Stimulated activated CD8-positive, alpha-beta memory T cell treated with anti-CD3 and anti-CD28 coated beads, Interleukin-2, amount 100 ng/mL, for 48 hours (primary cell): ENCODE data around the gene ENGASE.

ENCODE experiments used
- DNase-seq, 2 donors: peaks; one replicate each; pipeline ENCODE4 v3.0.0-alpha.2; 2020; ENCODE audit warnings: low read depth in 2 of 2

The ENGASE gene

DNA sequence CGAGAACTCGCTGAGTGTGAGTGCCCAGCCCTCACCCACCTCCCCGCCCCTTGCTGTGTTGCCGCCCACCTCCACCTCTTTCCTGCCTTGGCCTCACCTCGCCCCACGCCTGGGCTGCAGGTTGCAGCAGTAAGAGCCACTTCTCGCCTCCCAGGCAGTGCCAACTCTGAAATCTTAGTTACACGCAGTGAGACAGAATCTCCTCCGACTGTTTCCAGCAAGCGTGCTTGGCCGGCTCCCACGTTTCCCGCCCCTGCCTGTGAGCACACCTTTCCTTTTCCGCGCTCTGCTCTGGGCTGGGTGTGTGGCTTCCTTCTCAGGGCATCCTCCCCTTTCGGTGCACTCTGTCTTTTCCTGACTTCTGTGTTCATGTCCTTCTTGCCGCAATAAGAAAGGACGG is 5.7 kb downstream of the ENGASE start:
- no peak for DNase-seq

DNA sequence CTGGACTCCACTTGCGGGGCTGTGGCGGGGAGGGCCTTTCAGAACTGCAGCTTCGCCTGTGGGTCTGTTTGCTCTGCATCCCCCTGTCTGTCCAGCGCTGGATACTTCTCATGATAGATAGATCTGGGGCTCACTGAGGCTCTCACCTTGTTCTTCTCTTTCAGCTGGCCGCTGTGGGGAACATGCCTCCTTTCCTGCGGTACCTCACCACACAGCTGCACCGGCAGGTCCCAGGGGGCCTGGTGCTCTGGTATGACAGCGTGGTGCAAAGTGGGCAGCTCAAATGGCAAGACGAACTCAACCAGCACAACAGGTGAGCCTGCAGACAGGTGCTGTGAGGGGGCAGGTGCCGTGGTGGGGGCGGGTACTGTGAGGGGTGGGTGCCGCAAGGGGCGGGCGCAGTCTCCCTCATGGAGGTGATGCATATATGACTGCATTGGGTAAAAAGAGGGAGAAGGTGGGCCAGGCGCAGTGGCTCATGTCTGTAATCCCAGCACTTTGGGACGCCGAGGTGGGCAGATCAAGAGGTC is 6.2 kb downstream of the ENGASE start:
- DNase-seq = no peak

DNA sequence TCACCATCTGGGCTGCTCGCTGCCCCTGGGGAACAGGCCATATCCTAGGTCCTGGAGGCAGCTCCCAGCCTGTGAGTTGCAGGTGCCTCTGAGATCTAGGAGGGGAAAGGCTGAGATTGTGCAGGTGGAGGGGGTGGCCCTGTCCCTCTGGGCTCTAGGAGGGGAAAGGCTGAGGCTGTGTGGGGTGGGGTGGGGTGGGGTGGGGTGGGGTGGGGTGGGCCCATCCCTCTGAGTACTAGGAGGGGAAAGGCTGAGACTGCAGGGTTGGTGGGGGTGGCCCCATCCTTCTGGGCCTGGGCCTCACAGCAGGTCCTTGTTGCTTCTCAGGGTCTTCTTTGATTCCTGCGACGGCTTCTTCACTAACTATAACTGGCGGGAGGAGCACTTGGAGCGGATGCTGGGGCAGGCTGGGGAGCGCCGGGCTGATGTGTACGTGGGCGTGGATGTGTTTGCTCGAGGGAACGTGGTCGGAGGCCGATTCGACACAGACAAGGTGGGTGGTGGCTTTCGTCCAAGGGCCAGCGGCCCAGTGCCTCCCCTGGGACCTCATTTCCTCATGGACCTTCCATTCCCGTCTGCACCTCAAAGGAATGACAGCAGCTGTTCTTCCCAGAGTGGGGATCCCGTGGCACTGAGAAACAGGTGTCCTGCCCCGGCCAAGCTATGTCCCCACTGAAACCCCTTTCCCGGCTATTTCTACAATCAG is 7.1 kb downstream of the ENGASE start:
- DNase-seq = no peak

- peak; percentile 25 to 39 for DNase-seq
These were observed 7.9 kb downstream of the ENGASE start for GRCh38 chr17:79082311-79083190.

DNA sequence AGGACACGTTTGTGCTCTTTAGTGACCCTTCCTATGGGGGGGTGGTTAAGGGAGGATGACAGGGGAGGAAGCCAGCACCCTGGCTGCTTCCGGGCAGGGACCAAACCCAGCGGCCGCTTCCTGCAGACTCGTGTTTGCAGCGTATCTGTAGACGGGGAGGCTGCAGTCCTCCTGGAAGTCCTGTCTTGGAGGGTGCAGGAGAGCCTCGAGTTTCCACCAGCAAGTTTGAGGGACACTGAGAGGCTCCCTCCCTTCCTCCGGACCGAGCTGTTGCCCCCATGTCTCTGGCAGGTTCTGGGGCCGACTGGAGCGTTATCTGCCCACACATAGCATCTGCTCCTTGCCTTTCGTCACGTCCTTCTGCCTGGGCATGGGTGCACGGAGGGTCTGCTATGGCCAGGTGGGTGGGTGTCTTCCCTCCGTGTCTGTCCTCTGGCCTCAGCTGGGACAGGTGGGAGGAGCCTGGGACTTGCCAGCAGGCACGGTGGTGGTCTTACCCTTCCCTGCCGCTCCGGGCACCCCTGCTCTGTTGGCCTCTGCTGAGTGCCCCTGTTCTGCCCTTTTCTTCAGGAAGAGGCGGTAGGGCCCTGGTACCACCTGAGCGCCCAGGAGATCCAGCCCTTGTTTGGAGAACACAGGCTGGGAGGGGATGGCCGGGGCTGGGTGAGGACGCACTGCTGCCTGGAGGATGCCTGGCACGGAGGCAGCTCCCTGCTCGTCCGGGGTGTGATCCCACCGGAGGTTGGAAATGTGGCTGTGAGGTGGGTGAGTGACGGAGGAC is 8.8 kb downstream of the ENGASE start:
- DNase-seq = no peak

- DNase-seq = no peak
These were observed 9.9 kb downstream of the ENGASE start for GRCh38 chr17:79084291-79085153.

DNA sequence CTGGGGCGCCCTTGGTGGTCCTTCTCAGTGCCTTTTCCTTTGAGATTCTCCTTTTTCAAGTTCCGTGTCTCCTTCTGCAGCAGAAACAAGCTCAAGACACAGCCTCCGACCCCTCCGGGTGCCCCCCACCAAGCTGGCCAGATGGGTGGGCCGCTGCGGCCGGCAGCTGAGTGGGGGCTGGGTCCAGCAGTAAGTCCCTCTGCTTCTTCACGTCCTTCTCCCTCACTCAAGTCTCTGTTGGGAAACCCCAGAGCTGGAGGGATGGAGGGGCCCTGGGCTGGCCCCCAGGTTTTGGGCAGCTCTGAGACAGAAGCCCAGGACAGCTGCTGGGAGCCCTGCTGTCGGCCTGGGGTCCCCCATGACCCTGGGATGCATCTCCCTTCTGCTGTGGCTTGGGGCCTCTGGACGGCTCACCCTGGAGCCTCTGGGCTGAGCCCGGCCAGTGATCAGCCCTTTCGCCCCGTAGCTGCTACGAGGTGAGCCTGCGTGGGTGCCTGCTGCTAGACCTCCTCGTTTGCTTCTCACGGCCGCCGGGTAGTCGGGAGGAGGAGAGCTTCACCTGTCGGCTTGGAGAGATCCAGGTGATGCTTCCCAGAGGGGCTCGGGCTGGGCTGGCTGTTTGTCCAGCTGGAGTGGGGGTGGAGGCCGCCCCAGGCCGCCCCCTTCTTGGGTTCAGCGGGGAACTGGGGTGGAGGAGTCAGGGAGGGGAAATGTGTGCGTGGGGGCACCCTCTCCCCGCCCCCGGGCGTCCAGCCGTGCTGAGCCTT is 10.7 kb downstream of the ENGASE start:
- no peak for DNase-seq

DNA sequence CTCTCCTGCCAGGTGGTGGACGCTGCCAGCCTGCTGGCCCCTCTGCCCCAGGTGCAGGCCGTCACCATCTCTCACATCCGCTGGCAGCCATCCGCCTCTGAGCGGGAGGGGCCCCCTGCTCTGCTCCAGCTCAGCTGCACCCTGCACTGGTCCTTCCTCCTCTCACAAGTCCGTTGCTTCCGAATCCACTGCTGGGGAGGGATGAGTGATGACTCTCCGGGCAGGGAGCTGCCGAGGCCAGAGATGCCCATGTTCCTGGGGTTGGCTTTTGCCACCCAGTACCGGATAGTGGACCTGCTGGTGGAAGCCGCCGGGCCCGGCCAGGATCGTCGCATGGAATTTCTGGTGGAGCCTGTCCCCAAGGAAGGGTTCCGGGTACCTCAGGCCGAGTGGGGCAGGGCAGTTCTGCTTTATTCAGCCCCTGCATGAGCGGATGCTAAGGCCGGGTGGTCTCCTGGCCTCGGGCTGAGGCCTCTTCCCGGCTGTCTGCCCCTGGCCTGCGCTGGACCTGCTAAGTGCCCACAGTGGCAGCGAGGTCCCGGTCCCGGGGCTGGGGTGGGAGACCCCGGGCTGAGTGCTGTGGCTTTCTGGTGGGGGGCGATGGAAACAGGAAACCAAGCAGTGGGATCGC is 11.4 kb downstream of the ENGASE start:
- DNase-seq = no peak

GRCh38 chr17:79086609-79087427 is 12.2 kb downstream of the ENGASE start:
- DNase-seq = no peak

- peak; percentile 34 to 63 for DNase-seq
These were observed 13.0 kb downstream of the ENGASE start for GRCh38 chr17:79087428-79088143.

DNA sequence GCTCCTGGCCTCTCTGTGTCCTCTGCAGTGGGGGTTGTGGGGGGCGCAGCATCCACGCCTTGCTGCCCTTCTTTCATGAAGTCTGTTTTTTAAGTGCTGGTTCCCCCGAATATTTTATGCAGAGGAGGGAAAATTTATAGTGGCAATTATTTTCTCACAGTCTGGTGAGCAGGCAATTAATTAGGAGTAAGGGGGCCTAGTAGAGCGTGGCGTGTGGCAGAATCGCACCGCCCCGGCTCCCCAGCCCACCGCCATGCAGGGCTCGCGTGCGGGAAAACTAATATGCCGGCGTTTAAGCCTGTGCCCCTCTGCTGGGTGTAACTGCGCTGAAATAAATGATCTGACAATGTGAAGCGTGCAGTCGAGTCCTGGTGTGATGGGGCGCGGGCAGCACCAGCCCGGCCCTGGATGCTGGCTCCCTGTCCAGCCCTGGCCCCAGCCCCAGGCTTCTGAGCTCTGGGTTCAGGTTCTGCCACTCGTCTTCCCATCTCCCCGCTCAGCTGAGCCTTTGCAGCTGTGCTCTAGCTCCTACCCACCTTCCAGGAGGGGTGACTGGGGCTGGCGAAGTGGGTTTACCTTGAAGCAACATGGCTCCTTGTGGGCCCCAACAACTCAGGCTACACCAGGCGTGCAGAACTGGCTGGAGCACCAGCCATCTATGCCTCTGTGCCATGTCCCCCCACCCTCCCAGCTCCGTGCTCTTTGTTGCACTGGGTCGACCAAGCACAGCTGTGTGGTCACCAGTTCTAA is 13.8 kb downstream of the ENGASE start:
- DNase-seq = no peak

- DNase-seq = no peak
These were observed 14.3 kb downstream of the ENGASE start for GRCh38 chr17:79088997-79089328.

DNA sequence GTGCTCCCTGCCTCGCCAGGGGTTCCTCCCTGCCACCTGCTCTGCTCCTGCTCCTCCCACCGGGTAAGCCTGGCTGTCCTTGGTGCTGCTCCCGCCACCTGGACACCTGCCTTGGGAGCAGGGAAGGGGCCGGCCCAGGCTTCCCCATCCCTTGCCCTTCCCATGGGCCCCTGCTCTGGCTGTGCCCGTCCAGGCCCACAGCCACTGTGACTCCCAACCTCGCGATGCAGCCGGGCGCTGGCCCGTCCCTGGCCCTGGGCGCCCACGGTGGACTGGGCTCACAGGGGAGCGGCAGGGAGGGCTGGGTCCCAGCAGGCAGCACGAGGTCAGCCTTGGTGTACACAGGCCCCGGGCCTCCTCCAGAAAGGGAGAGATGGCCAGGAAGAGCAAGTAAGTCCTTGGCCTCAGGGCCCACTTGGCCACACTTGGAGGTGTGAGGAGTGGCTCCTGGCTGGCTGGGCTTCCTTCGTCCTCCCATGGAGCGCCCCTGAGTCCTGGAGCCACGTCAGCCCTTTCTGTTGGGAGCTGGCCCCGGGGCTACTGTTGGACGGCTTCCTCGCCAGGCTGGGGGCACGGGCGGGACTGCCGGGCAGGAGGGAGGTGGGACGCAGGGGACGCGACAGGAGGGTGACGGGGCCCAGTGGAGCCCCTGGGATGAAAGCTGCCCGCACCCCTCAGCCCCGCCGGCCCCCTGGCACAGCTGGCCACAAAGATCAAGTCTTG is 15.3 kb downstream of the ENGASE start:
- no peak for DNase-seq

DNA sequence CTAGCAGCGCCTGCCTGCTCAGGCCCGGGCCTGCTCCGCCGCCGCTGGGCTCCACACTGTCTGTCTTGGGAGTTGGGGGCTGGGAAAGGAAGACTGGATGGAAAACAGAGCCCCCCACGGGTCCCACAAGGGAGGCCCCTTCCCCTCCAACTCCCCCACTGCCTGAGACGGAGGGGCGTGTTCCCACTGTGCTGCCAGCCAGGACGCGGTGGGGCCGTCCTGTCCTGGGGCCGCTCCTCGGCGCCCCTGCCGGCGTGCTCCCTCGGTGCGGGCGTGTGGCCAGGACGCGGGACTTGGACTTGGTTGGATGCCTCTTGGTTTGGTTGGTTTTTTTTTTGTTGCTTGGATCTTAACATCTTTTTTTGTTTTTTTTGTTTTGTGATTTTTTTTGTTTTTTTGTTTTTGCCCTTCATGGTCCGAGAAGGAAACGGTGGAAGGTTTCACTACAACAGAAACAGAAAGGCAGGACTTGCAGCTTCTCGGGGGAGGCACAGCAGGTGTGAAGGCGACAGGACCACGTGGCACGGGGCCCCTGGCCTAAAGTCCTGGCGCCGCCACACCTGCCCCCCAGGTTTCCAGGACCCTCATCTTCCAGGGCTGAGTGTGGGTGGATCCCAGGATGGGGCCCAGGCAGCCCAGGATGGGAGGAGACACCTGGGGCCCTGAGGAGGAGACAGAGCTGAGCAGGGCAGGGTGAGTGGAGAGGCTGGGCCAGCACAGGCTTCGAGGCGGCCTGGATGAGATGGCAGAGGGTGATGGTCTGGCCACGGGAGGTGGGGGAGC is 16.0 kb downstream of the ENGASE start:
- DNase-seq = no peak

DNA sequence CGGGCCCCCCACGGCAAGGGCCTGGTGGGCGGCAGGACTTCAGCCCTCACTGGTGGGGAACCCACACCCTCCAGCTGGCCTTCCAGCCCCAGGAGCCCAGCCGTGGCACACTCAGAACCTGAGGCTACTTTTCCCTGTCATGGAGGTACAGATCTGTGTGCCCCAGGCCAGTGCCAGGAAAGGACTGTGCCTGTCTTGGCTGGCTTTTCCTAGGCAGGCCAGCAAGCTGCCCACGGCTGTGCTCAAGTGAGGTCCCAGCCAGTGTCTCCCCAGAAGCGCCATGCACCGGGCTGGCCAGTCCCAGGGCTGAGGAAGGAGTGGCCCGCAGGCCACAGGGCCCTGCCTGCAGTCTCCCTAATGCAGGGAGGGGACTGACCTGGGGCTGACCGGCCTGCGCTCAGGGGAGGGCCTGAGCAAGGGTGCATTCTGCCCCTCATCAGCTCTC is 16.6 kb downstream of the ENGASE start:
- DNase-seq = no peak

DNA sequence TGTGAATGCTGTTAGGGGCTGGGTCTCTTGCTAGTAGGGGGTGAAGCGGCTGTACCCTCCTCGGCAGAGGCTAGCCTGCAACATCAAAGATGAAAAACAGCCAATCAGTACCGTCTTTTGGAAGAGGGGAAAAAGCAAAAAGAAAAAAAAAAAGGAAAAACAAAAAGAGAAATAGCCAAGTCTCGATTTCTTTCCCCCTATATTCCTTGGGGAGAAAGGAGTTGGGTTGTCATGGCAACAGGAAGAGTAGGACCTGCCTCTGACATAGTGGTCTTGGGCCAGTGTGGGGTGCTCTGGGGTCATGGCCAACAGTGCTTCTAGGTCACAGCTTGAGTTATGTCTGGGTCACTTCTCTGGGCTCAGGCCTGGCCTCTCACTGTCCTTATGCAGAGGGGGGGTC is 17.9 kb downstream of the ENGASE start:
- no peak for DNase-seq
